Hepatocyte (in vitro differentiated cells): ENCODE results near the gene VAC14. TPM values are rescaled to one million over a fixed set of nuclear protein-coding genes. Genes with fewer than 3 reads are reported as not detected.

Experiments
- DNase-seq: peaks from one replicate; pipeline ENCODE4 v3.0.0-alpha.2; 2016; ENCODE audit warnings: low spot score
- H2AFZ ChIP-seq: fragments of 200-600 bp; sonication (generic); 2 replicates; pipeline ENCODE4 v1.6.0; 2016; ENCODE audit warnings: antibody characterized with exemption, mild to moderate bottlenecking
- H3K27ac ChIP-seq: fragments of 200-600 bp; sonication (generic); 2 replicates; pipeline ENCODE4 v1.5.1; 2016; ENCODE audit warnings: mild to moderate bottlenecking
- H3K27me3 ChIP-seq: fragments of 200-600 bp; sonication (generic); 2 replicates; pipeline ENCODE4 v1.6.1; 2016
- H3K36me3 ChIP-seq: fragments of 200-600 bp; sonication (generic); replicated peaks from 2 replicates; pipeline ENCODE4 v1.5.1; 2016; ENCODE audit warnings: low read depth; ENCODE audit not compliant: insufficient read depth
- H3K4me1 ChIP-seq: fragments of 200-600 bp; sonication (generic); 2 replicates; pipeline ENCODE4 v1.5.1; 2016; ENCODE audit warnings: mild to moderate bottlenecking, moderate library complexity; ENCODE audit not compliant: insufficient read depth
- H3K4me2 ChIP-seq: fragments of 200-600 bp; sonication (generic); 2 replicates; pipeline ENCODE4 v1.6.0; 2016
- H3K4me3 ChIP-seq: fragments of 200-600 bp; sonication (generic); 2 replicates; pipeline ENCODE4 v1.5.1; 2016; ENCODE audit warnings: mild to moderate bottlenecking
- H3K79me2 ChIP-seq: fragments of 200-600 bp; sonication (generic); 2 replicates; pipeline ENCODE4 v1.6.0; 2017; ENCODE audit warnings: mild to moderate bottlenecking
- H3K9me2 ChIP-seq: fragments of 200-600 bp; sonication (generic); replicated peaks from 2 replicates; pipeline ENCODE4 v1.6.0; 2017; ENCODE audit warnings: mild to moderate bottlenecking; ENCODE audit not compliant: insufficient read depth
- H3K9me3 ChIP-seq: fragments of 200-600 bp; sonication (generic); 2 replicates; pipeline ENCODE4 v1.5.1; 2016; ENCODE audit warnings: low read depth, mild to moderate bottlenecking
- H4K20me1 ChIP-seq: fragments of 200-600 bp; sonication (generic); 2 replicates; pipeline ENCODE4 v1.6.0; 2016; ENCODE audit warnings: mild to moderate bottlenecking; ENCODE audit not compliant: insufficient read depth, poor library complexity, severe bottlenecking
- EZH2 ChIP-seq: fragments of 200-600 bp; sonication (generic); IDR thresholded peaks from 2 replicates; pipeline ENCODE4 v1.6.1; 2016; ENCODE audit warnings: antibody characterized with exemption, mild to moderate bottlenecking, borderline replicate concordance
- EZH2phosphoT487 ChIP-seq: fragments of 200-600 bp; sonication (generic); IDR thresholded peaks from one replicate; pipeline ENCODE4 v1.6.1; 2018; ENCODE audit warnings: antibody characterized with exemption, mild to moderate bottlenecking, low read depth, moderate library complexity; ENCODE audit not compliant: unreplicated experiment, severe bottlenecking
- WGBS: methylation state at CpG from one replicate; pipeline ENCODE4 v1.1.6; 2016; ENCODE audit warnings: low lambda C conversion rate; ENCODE audit errors: missing lambda C conversion rate; 5-methylcytosine and 5-hydroxymethylcytosine counted together
- polyA plus RNA-seq: library from polyadenylated mRNA; unstranded; fragments of >200 nt; fragmentation: Nextera tagmentation; extraction: Ambion mirVana; gene quantifications from 2 replicates; pipeline ENCODE4 v1.2.1, GENCODE V29; 2016
- total RNA-seq: library from RNA; depleted of rRNA; stranded (reverse); fragments of >200 nt; gene quantifications from 2 replicates; pipeline ENCODE4 v1.2.3, GENCODE V29; 2014
- TF ChIP-seq, protein P1 (sequence below): fragments of 200-600 bp; sonication (generic); IDR thresholded peaks from 2 replicates; pipeline ENCODE4 v1.5.1; 2016; ENCODE audit warnings: antibody characterized with exemption, mild to moderate bottlenecking; ENCODE audit not compliant: poor library complexity

VAC14 gene
- total and polyA plus RNA-seq, 2 experiments from 2014 or later: 35.8 to 49.4 TPM

DNA sequence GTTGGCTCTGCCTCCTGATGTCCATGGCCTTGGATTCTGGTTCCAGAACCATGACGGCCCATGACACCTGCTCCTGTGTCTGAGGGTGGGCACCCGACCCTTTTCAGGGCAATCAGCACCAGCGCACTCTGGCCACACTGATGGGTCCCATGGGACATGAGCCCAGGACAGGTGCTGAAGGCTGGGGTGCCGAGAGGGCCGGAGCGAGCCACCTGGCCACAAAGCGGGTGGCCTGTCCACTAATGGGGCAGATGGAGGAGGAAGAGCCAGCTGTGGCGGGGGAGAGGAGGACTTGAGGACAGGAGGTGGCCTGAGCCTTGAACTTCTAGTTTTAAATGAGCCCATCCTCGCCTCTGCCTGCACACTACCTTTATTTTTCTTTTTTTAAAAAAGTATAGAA is 83.9 kb downstream of the VAC14 start:
- WGBS: 94% methylated on average over 9 of the region's 9 CpGs
- H2AFZ ChIP-seq: no peak overlapping the region
- no peak overlapping the region for H3K4me2 ChIP-seq
- no peaks in the 10 kb centered on the region for H4K20me1 ChIP-seq
- no peaks in the 10 kb centered on the region for H3K27me3 ChIP-seq
- TF ChIP-seq, protein P1, sequence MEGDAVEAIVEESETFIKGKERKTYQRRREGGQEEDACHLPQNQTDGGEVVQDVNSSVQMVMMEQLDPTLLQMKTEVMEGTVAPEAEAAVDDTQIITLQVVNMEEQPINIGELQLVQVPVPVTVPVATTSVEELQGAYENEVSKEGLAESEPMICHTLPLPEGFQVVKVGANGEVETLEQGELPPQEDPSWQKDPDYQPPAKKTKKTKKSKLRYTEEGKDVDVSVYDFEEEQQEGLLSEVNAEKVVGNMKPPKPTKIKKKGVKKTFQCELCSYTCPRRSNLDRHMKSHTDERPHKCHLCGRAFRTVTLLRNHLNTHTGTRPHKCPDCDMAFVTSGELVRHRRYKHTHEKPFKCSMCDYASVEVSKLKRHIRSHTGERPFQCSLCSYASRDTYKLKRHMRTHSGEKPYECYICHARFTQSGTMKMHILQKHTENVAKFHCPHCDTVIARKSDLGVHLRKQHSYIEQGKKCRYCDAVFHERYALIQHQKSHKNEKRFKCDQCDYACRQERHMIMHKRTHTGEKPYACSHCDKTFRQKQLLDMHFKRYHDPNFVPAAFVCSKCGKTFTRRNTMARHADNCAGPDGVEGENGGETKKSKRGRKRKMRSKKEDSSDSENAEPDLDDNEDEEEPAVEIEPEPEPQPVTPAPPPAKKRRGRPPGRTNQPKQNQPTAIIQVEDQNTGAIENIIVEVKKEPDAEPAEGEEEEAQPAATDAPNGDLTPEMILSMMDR: no peak
- no peak for TF ChIP-seq EZH2phosphoT487
- no peak for TF ChIP-seq EZH2
- H3K79me2 ChIP-seq: no peaks in the 10 kb centered on the region
- no peaks in the 10 kb centered on the region for H3K9me2 ChIP-seq
- H3K4me3 ChIP-seq: no peak overlapping the region
- H3K36me3 ChIP-seq: no peaks in the 10 kb centered on the region
- no peak overlapping the region for H3K27ac ChIP-seq
- DNase-seq: no peak
- H3K4me1 ChIP-seq: peaks cover 43% of the 10 kb centered on the region
- H3K9me3 ChIP-seq: no peaks in the 10 kb centered on the region

- Histone ChIP-seq H3K4me3 (no peak overlapping the region), H3K9me2 (no peaks in the 10 kb centered on the region), H3K4me1 (peaks cover 54% of the 10 kb centered on the region), H3K79me2 (no peaks in the 10 kb centered on the region), H2AFZ (no peak overlapping the region), H3K36me3 (no peaks in the 10 kb centered on the region), H4K20me1 (no peaks in the 10 kb centered on the region), H3K27me3 (no peaks in the 10 kb centered on the region), H3K27ac (peak overlapping the region; percentile 89), H3K4me2 (peak overlapping the region; percentile 62), H3K9me3 (no peaks in the 10 kb centered on the region)
- DNase-seq: peak; percentile 75
- 62% methylated on average over 6 of the region's 6 CpGs for WGBS
- TF ChIP-seq, protein P1: no peak
- TF ChIP-seq EZH2 (no peak), EZH2phosphoT487 (no peak)
Observed at GRCh38 chr16:70715860-70716357, 85.0 kb downstream of the VAC14 start.

- Histone ChIP-seq H3K4me3 (no peak overlapping the region), H3K79me2 (no peaks in the 10 kb centered on the region), H3K9me2 (no peaks in the 10 kb centered on the region), H4K20me1 (no peaks in the 10 kb centered on the region), H3K4me2 (peak overlapping the region; percentile 62), H3K27ac (peak overlapping the region; percentile 89), H2AFZ (no peak overlapping the region), H3K27me3 (no peaks in the 10 kb centered on the region), H3K9me3 (no peaks in the 10 kb centered on the region), H3K36me3 (no peaks in the 10 kb centered on the region), H3K4me1 (peaks cover 54% of the 10 kb centered on the region)
- DNase-seq: peak; percentile 86
- WGBS: 57% methylated on average over 23 of the region's 23 CpGs
- TF ChIP-seq, protein P1: no peak
- no peak for TF ChIP-seq EZH2
- no peak for TF ChIP-seq EZH2phosphoT487
Observed at GRCh38 chr16:70715055-70715858, 85.7 kb downstream of the VAC14 start.
